HCT116 (cell line): ENCODE data around the gene THADA. TPM values are rescaled to one million over a fixed set of nuclear protein-coding genes. Genes with fewer than 3 reads are reported as not detected.

Experiments used
- ATAC-seq: fragments of 200-7000 bp; cut with Tn5 transposase; 2 replicates; pipeline ENCODE4 v1.9.1; 2020; ENCODE audit warnings: mild to moderate bottlenecking, moderate library complexity
- BruUV-seq: library from RNA; stranded (reverse); fragments of 400-500 nt; replicated peaks from 2 replicates; lab custom pipeline; 2021; lab: Mats Ljungman, UMichigan
- CTCF ChIA-PET: fragments of 300-600 bp; sonication (Branson Sonifier 250); formaldehyde crosslinking; loops from one replicate; lab custom pipeline; 2021; ENCODE audit warnings: antibody characterized with exemption; lab: Charles Lee
- POLR2A ChIA-PET: fragments of 300-600, 350-600 bp; sonication (Branson Sonifier 250); formaldehyde crosslinking; loops from one replicate; lab custom pipeline; 2021; ENCODE audit warnings: antibody characterized with exemption; lab: Charles Lee
- RAD21 ChIA-PET, 2 experiments: fragments of 300-600 bp; sonication (Branson Sonifier 250); formaldehyde crosslinking; loops; one replicate each; lab custom pipeline; 2023; ENCODE audit warnings: low total read pairs in 2 of 2; ENCODE audit not compliant: uncharacterized antibody in 2 of 2, unreplicated experiment in 2 of 2, low non-redundant PET in 1 of 2; lab: Charles Lee
- DNase-seq: peaks from one replicate; pipeline ENCODE4 v3.0.0-alpha.2; 2010; ENCODE audit warnings: low read depth, low spot score
- H2AFZ ChIP-seq: fragments of 200-600 bp; shearing (Covaris generic), sonication (generic); 2 replicates; pipeline ENCODE4 v1.6.1; 2017; ENCODE audit warnings: low read depth, mixed run types, mixed read lengths, antibody characterized with exemption, low read length; ENCODE audit not compliant: poor library complexity, severe bottlenecking
- H3K27ac ChIP-seq: 2 replicates; pipeline ENCODE4 v1.5.1; 2012; ENCODE audit warnings: low read depth, low read length
- H3K27me3 ChIP-seq: fragments of 200-600 bp; sonication (generic); 2 replicates; pipeline ENCODE4 v1.6.1; 2016; ENCODE audit warnings: mixed run types, low read length, mixed read lengths; ENCODE audit not compliant: insufficient read depth
- H3K36me3 ChIP-seq, 2 experiments: fragments of 200-500 bp in 1 of 2; fragments of 200-600 bp in 1 of 2; sonication (Bioruptor generic) in 1 of 2; sonication (generic) in 1 of 2; 2 replicates each; pipeline versions ENCODE4 v1.5.1 to v1.6.1; 2014 to 2016; ENCODE audit warnings: low read length in 2 of 2, inconsistent platforms in 1 of 2, mixed read lengths in 1 of 2, mixed run types in 1 of 2; ENCODE audit not compliant: insufficient read depth in 2 of 2, control insufficient read depth in 1 of 2
- H3K4me1 ChIP-seq, 2 experiments: fragments of 200-600 bp in 1 of 2; sonication (generic) in 1 of 2; 2 replicates each; pipeline versions ENCODE4 v1.5.1 to v1.6.1; 2012 to 2017; ENCODE audit warnings: low read length in 2 of 2, inconsistent platforms in 1 of 2, mild to moderate bottlenecking in 1 of 2, mixed read lengths in 1 of 2, mixed run types in 1 of 2, moderate library complexity in 1 of 2; ENCODE audit not compliant: insufficient read depth in 2 of 2, control insufficient read depth in 1 of 2
- H3K4me2 ChIP-seq: fragments of 200-600 bp; sonication (generic); 2 replicates; pipeline ENCODE4 v1.6.1; 2017; ENCODE audit warnings: mixed run types, low read length, mixed read lengths
- H3K4me3 ChIP-seq, 2 experiments: fragments of 200-600 bp in 1 of 2; sonication (generic) in 1 of 2; replicated peaks in 1 of 2; 2 replicates each; pipeline ENCODE4 v1.5.1; 2011 to 2016; ENCODE audit warnings: low read length in 2 of 2, control low read depth in 1 of 2, low read depth in 1 of 2, mild to moderate bottlenecking in 1 of 2, mixed read lengths in 1 of 2, mixed run types in 1 of 2
- H3K79me2 ChIP-seq: fragments of 200-600 bp; sonication (generic); 2 replicates; pipeline ENCODE4 v1.6.1; 2017; ENCODE audit warnings: mild to moderate bottlenecking, mixed run types, low read length, moderate library complexity, mixed read lengths; ENCODE audit not compliant: insufficient read depth
- H3K9ac ChIP-seq: fragments of 200-600 bp; sonication (generic); 2 replicates; pipeline ENCODE4 v1.6.1; 2016; ENCODE audit warnings: low read length, mixed read lengths
- H3K9me2 ChIP-seq: fragments of 200-600 bp; sonication (generic), shearing (Covaris generic); 2 replicates; pipeline ENCODE4 v1.6.1; 2017; ENCODE audit warnings: mixed run types, mild to moderate bottlenecking, moderate library complexity; ENCODE audit not compliant: insufficient read depth
- H3K9me3 ChIP-seq, 2 experiments: fragments of 200-500 bp in 1 of 2; fragments of 200-600 bp in 1 of 2; sonication (Bioruptor generic) in 1 of 2; sonication (generic) in 1 of 2; 2 replicates each; pipeline ENCODE4 v1.6.1; 2014 to 2017; ENCODE audit warnings: low read length in 2 of 2, mixed read lengths in 2 of 2, inconsistent platforms in 1 of 2, low read depth in 1 of 2, mild to moderate bottlenecking in 1 of 2, mixed run types in 1 of 2, moderate library complexity in 1 of 2; ENCODE audit not compliant: control insufficient read depth in 1 of 2, insufficient read depth in 1 of 2
- H4K20me1 ChIP-seq: fragments of 200-600 bp; sonication (generic), shearing (Covaris generic); 2 replicates; pipeline ENCODE4 v1.6.1; 2017; ENCODE audit warnings: mixed run types, mild to moderate bottlenecking, moderate library complexity; ENCODE audit not compliant: insufficient read depth
- CEBPB ChIP-seq: IDR thresholded peaks from 2 replicates; pipeline ENCODE4 v1.6.1; 2012; ENCODE audit warnings: low read depth
- ELF1 ChIP-seq: IDR thresholded peaks from 2 replicates; pipeline ENCODE4 v1.6.1; 2012; ENCODE audit warnings: low read depth, borderline replicate concordance
- EZH2 ChIP-seq: fragments of 200-600 bp; sonication (generic); IDR thresholded peaks from 2 replicates; pipeline ENCODE4 v1.6.1; 2017; ENCODE audit warnings: antibody characterized with exemption, mixed run types
- EZH2phosphoT487 ChIP-seq: fragments of 200-600 bp; IDR thresholded peaks from 2 replicates; pipeline ENCODE4 v1.6.1; 2018; ENCODE audit warnings: antibody characterized with exemption, borderline replicate concordance
- FOSL1 ChIP-seq: IDR thresholded peaks from 2 replicates; pipeline ENCODE4 v1.6.1; 2012; ENCODE audit warnings: low read depth
- POLR2A ChIP-seq: IDR thresholded peaks from 2 replicates; pipeline ENCODE4 v1.7.0; 2011; ENCODE audit warnings: borderline replicate concordance; ENCODE audit not compliant: insufficient read depth, insufficient read length; ENCODE audit errors: extremely low read depth
- POLR2AphosphoS5 ChIP-seq: IDR thresholded peaks from 2 replicates; pipeline ENCODE4 v1.6.1; 2011; ENCODE audit warnings: mild to moderate bottlenecking, low read depth, low read length, moderate library complexity
- RAD21 ChIP-seq: IDR thresholded peaks from 2 replicates; pipeline ENCODE4 v1.6.1; 2012; ENCODE audit warnings: low read depth, mild to moderate bottlenecking
- SIN3A ChIP-seq: IDR thresholded peaks from 2 replicates; pipeline ENCODE4 v1.6.1; 2012; ENCODE audit warnings: low read depth
- SP1 ChIP-seq: IDR thresholded peaks from 2 replicates; pipeline ENCODE4 v1.6.1; 2012; ENCODE audit warnings: low read depth
- SRF ChIP-seq: IDR thresholded peaks from 2 replicates; pipeline ENCODE4 v1.6.1; 2012; ENCODE audit warnings: low read depth
- TCF7L2 ChIP-seq: IDR thresholded peaks from 2 replicates; pipeline ENCODE4 v1.7.0; 2011; ENCODE audit warnings: borderline replicate concordance, inconsistent platforms; ENCODE audit not compliant: insufficient read depth, insufficient read length; ENCODE audit errors: extremely low read depth
- YY1 ChIP-seq: IDR thresholded peaks from 2 replicates; pipeline ENCODE4 v1.6.1; 2011; ENCODE audit warnings: low read length, low read depth, moderate library complexity, mild to moderate bottlenecking; ENCODE audit not compliant: insufficient replicate concordance; ENCODE audit errors: extremely low read depth
- ZNF274 ChIP-seq: fragments of 200-500 bp; sonication (Bioruptor generic); IDR thresholded peaks from 2 replicates; pipeline ENCODE4 v1.6.1; 2014; ENCODE audit warnings: mild to moderate bottlenecking, low read depth, low read length, inconsistent platforms
- intact Hi-C: fragments of 100-400 bp; cut with micrococcal nuclease; formaldehyde crosslinking; loops from 2 replicates; pipeline ENCODE4 v1.10.0; 2022
- total RNA-seq: library from RNA; stranded (reverse); gene quantifications from one replicate; pipeline ENCODE4 v1.2.1, GENCODE V29; 2021; ENCODE audit not compliant: unreplicated experiment
- TF ChIP-seq, protein P1 (sequence below): IDR thresholded peaks from 2 replicates; pipeline ENCODE4 v1.6.1; 2011; ENCODE audit warnings: mild to moderate bottlenecking, low read length, moderate library complexity; ENCODE audit not compliant: insufficient replicate concordance; ENCODE audit errors: extremely low read depth
- TF ChIP-seq, protein P2 (sequence below): IDR thresholded peaks from 2 replicates; pipeline ENCODE4 v1.6.1; 2012
- TF ChIP-seq, protein P3 (sequence below), 3 experiments: fragments of 200-600 bp in 1 of 3; sonication (generic) in 1 of 3; IDR thresholded peaks in 2 of 3; conservative IDR thresholded peaks in 1 of 3; 2 replicates each; pipeline ENCODE4 v1.5.1; 2012 to 2017; ENCODE audit warnings: low read depth in 2 of 3, low read length in 2 of 3, antibody characterized with exemption in 1 of 3, borderline replicate concordance in 1 of 3, control low read depth in 1 of 3, mild to moderate bottlenecking in 1 of 3, mixed read lengths in 1 of 3, mixed run types in 1 of 3, moderate library complexity in 1 of 3; ENCODE audit not compliant: insufficient read depth in 1 of 3
- TF ChIP-seq, protein P4 (sequence below): IDR thresholded peaks from 2 replicates; pipeline ENCODE4 v1.6.1; 2012; ENCODE audit warnings: low read depth

Gene THADA
- total RNA-seq, 1 experiment from 2014 or later: 30.7 TPM

DNA sequence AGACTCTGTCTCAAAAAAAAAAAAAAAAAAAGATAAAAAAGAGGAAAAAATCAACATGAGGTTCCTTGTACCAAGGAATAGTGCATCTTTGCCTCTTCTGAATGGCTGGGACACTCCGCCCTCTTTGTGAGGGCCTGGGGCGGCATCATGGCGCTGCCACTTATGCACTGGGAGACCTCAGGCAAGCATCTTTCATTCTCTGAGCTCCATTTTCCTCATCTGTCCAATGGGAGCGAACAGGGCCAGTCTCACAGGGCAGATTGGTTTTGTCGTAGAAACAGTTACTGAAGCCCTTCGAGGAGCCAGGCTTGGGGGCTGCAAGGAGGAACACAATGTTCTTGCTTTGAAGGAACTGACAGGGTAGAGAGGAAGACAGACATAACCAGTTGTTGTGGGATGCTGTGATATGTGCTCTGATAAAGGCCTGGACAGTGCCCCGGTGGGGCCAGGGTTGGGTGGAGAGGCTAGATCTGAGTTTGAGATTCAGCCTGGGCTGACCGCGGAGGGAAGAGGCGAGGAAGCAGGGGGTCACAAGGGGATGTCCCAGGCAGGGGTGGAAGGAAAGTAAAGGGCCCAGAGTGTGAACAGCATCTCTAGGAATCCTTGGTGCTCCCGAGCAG is 383.5 kb downstream of the THADA start:
- Histone ChIP-seq H3K27ac (no peak overlapping the region), H3K9ac (no peak overlapping the region), H3K4me2 (no peak overlapping the region), H3K79me2 (no peaks in the 10 kb centered on the region), H3K36me3 (no peaks in the 10 kb centered on the region), H3K9me3 (no peaks in the 10 kb centered on the region), H4K20me1 (no peaks in the 10 kb centered on the region), H3K9me2 (no peaks in the 10 kb centered on the region), H2AFZ (no peak overlapping the region), H3K4me1 (peaks cover 4 to 22% of the 10 kb centered on the region in 2 experiments; a peak in 3 of 4 replicates), H3K27me3 (no peaks in the 10 kb centered on the region), H3K4me3 (no peak overlapping the region)
- DNase-seq: no peak
- no TSS peak for BruUV-seq
- ChIA-PET POLR2A (interaction anchor here (1.0 kb wide), 1 partner anchor 10 kb away, joined by 3 read pairs; no protein-coding TSS in a partner anchor), CTCF (no interaction called here), RAD21 (no interaction called here)
- TF ChIP-seq, protein P1, sequence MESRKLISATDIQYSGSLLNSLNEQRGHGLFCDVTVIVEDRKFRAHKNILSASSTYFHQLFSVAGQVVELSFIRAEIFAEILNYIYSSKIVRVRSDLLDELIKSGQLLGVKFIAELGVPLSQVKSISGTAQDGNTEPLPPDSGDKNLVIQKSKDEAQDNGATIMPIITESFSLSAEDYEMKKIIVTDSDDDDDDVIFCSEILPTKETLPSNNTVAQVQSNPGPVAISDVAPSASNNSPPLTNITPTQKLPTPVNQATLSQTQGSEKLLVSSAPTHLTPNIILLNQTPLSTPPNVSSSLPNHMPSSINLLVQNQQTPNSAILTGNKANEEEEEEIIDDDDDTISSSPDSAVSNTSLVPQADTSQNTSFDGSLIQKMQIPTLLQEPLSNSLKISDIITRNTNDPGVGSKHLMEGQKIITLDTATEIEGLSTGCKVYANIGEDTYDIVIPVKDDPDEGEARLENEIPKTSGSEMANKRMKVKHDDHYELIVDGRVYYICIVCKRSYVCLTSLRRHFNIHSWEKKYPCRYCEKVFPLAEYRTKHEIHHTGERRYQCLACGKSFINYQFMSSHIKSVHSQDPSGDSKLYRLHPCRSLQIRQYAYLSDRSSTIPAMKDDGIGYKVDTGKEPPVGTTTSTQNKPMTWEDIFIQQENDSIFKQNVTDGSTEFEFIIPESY: no peak
- TF ChIP-seq EZH2 (no peak), SIN3A (no peak), EZH2phosphoT487 (no peak), CEBPB (no peak), POLR2AphosphoS5 (no peak), FOSL1 (no peak), TCF7L2 (no peak), SP1 (no peak), POLR2A (no peak), ZNF274 (no peak), ELF1 (no peak), YY1 (no peak), RAD21 (no peak), SRF (no peak)
- TF ChIP-seq, protein P2, sequence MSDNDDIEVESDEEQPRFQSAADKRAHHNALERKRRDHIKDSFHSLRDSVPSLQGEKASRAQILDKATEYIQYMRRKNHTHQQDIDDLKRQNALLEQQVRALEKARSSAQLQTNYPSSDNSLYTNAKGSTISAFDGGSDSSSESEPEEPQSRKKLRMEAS: no peak
- TF ChIP-seq, protein P3, sequence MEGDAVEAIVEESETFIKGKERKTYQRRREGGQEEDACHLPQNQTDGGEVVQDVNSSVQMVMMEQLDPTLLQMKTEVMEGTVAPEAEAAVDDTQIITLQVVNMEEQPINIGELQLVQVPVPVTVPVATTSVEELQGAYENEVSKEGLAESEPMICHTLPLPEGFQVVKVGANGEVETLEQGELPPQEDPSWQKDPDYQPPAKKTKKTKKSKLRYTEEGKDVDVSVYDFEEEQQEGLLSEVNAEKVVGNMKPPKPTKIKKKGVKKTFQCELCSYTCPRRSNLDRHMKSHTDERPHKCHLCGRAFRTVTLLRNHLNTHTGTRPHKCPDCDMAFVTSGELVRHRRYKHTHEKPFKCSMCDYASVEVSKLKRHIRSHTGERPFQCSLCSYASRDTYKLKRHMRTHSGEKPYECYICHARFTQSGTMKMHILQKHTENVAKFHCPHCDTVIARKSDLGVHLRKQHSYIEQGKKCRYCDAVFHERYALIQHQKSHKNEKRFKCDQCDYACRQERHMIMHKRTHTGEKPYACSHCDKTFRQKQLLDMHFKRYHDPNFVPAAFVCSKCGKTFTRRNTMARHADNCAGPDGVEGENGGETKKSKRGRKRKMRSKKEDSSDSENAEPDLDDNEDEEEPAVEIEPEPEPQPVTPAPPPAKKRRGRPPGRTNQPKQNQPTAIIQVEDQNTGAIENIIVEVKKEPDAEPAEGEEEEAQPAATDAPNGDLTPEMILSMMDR (IDR thresholded peaks at IDR 0.05 in 2 of 3, conservative IDR thresholded peaks at IDR 0.05 in 1 of 3; ENCODE audit: borderline replicate concordance in 1 of 3, insufficient read depth in 1 of 3, low read depth in 2 of 3, low read length in 2 of 3): no peak
- TF ChIP-seq, protein P4, sequence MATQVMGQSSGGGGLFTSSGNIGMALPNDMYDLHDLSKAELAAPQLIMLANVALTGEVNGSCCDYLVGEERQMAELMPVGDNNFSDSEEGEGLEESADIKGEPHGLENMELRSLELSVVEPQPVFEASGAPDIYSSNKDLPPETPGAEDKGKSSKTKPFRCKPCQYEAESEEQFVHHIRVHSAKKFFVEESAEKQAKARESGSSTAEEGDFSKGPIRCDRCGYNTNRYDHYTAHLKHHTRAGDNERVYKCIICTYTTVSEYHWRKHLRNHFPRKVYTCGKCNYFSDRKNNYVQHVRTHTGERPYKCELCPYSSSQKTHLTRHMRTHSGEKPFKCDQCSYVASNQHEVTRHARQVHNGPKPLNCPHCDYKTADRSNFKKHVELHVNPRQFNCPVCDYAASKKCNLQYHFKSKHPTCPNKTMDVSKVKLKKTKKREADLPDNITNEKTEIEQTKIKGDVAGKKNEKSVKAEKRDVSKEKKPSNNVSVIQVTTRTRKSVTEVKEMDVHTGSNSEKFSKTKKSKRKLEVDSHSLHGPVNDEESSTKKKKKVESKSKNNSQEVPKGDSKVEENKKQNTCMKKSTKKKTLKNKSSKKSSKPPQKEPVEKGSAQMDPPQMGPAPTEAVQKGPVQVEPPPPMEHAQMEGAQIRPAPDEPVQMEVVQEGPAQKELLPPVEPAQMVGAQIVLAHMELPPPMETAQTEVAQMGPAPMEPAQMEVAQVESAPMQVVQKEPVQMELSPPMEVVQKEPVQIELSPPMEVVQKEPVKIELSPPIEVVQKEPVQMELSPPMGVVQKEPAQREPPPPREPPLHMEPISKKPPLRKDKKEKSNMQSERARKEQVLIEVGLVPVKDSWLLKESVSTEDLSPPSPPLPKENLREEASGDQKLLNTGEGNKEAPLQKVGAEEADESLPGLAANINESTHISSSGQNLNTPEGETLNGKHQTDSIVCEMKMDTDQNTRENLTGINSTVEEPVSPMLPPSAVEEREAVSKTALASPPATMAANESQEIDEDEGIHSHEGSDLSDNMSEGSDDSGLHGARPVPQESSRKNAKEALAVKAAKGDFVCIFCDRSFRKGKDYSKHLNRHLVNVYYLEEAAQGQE: no peak
- no peak for ATAC-seq
- intact Hi-C loops: no loop called here
